DOHH2 (cell line): ENCODE measurements around the gene BAIAP2.

Experiments used
- CTCF ChIP-seq: fragments of 200-600 bp; sonication (generic); IDR thresholded peaks from one replicate; pipeline ENCODE4 v1.5.1; 2014; ENCODE audit warnings: antibody characterized with exemption, mild to moderate bottlenecking, low read depth, low read length; ENCODE audit not compliant: poor library complexity, severe bottlenecking
- EZH2phosphoT487 ChIP-seq: fragments of 200-600 bp; sonication (generic); IDR thresholded peaks from 2 replicates; pipeline ENCODE4 v1.6.1; 2017; ENCODE audit warnings: borderline replicate concordance, mild to moderate bottlenecking, antibody characterized with exemption, low read length, moderate library complexity, mixed read lengths

GRCh38 chr17:81163703-81164370, 128.9 kb downstream of the BAIAP2 start:
- TF ChIP-seq CTCF (no peak), EZH2phosphoT487 (no peak)
